ENCODE measurements around the gene LPIN3. TPM values are rescaled to one million over a fixed set of nuclear protein-coding genes. Genes with fewer than 3 reads are reported as not detected.
"Not testable (repeated sequence)": the region's sequence is repeated elsewhere in the genome, so short reads cannot be mapped to it uniquely, and the experiment has no call there.

LPIN3 gene, protein sequence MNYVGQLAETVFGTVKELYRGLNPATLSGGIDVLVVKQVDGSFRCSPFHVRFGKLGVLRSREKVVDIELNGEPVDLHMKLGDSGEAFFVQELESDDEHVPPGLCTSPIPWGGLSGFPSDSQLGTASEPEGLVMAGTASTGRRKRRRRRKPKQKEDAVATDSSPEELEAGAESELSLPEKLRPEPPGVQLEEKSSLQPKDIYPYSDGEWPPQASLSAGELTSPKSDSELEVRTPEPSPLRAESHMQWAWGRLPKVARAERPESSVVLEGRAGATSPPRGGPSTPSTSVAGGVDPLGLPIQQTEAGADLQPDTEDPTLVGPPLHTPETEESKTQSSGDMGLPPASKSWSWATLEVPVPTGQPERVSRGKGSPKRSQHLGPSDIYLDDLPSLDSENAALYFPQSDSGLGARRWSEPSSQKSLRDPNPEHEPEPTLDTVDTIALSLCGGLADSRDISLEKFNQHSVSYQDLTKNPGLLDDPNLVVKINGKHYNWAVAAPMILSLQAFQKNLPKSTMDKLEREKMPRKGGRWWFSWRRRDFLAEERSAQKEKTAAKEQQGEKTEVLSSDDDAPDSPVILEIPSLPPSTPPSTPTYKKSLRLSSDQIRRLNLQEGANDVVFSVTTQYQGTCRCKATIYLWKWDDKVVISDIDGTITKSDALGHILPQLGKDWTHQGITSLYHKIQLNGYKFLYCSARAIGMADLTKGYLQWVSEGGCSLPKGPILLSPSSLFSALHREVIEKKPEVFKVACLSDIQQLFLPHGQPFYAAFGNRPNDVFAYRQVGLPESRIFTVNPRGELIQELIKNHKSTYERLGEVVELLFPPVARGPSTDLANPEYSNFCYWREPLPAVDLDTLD
- 11.0 TPM for polyA plus RNA-seq (2013, experiment 1 of 2; ENCODE audit: insufficient read length)
- 8.1 TPM for polyA plus RNA-seq (2013, experiment 2 of 2; ENCODE audit: insufficient read length)

DNA sequence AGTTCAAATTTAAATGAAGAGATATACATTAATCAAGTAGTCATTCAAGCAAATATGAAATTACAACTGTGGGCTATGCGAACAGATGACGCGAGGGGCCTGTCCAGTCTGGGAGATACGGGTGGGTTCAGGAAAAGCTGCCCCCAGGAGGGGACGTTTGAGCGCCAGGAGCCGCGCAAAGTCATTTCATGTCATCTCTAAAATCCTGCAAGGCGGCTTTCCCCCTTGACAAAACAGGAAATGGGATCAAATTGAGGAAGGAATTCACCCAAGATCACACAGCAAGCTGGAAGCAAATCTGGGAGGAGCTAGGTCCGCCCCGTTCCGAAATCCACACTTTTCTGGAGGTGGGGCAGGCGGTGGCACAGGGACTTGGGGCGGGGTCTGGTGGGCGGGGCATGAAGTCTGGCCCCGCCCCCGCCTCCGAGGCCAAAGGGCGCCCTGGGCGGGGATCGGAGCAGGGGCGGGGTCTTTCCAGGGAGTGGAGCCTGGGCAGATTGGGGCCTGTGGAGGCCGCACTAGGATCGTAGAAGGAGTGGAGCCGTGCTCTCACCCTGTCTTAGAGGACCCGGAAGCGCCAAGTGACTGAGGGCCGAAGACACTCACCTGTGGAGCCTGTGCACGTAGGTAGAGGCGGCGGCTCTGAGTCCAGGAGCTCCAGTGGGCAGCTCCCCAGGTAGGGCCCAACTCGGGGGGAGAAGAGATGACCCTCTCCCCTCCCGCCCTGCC is at the start of gene LPIN3:
Gene LPIN3, plus strand, starts transcription at position 495 of the 729 bp plus-strand sequence. CDS start 4,983 bp downstream, outside the sequence.
- peak; percentile 92 for DNase-seq

- DNase-seq = no peak
Measured at GRCh38 chr20:41293269-41294037, 47.2 kb upstream of the LPIN3 start.

GRCh38 chr20:41299899-41300298 is 40.7 kb upstream of the LPIN3 start:
- peak; percentile 42 for DNase-seq

GRCh38 chr20:41300383-41300782 is 40.2 kb upstream of the LPIN3 start:
- DNase-seq = no peak

DNA sequence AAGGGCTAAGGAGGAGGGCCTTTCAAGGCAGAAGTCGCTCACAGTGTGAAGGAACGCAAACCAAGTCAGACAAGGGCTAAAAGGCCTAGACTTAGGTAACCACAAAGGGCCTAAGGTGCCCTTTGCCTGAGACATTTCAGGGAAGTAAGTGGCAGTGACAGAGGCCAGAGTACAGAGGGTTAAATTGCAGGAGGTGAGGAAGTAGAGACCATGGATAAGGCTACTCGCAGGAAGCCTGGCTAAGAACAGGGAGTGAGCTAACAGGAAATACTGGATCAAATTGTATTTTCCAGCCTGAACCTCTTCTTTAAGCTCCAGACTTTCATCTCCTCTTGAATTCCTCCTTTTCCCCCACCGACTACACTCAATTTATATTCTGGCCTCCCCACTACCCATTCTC is 39.7 kb upstream of the LPIN3 start:
- DNase-seq = no peak

- DNase-seq = no peak
Measured at GRCh38 chr20:41304002-41304401, 36.6 kb upstream of the LPIN3 start.

- DNase-seq = no peak
Measured at GRCh38 chr20:41304424-41305079, 36.1 kb upstream of the LPIN3 start.

DNA sequence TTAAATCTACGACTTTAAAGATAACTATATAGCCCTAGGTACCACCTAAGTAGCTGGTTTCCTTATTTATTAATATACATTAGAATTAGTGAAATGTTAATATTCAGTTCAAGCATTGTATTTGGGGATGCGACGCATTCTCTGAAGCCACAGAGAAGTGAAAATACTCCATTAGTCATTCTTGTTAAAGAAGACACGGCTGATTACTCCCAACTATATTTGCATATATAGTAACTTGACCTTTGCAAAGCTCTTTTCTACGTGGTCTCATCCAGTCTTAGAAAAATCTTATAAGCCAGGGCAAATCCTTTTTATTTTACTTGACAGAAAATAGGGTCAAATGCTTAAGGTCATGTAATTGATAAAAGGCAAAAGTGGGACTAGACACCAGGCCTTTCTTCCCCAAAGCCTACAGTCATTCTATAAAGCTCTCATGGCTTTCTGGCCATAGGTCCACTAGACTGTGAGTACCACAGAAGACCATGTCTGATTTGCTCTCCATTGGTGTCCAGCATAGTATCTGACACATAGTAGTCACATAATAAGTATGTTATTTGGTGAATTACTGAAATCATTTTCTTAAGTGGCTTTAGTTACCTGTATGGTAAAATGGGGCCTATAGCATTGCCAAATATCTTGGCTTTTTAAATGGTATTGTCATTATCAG is 34.4 kb upstream of the LPIN3 start:
- DNase-seq = no peak

- DNase-seq = no peak
Measured at GRCh38 chr20:41307021-41307420, 33.6 kb upstream of the LPIN3 start.

GRCh38 chr20:41308290-41308711 is 32.3 kb upstream of the LPIN3 start:
- peak; percentile 50 for DNase-seq

- DNase-seq = no peak
Measured at GRCh38 chr20:41308726-41309413, 31.8 kb upstream of the LPIN3 start.

DNA sequence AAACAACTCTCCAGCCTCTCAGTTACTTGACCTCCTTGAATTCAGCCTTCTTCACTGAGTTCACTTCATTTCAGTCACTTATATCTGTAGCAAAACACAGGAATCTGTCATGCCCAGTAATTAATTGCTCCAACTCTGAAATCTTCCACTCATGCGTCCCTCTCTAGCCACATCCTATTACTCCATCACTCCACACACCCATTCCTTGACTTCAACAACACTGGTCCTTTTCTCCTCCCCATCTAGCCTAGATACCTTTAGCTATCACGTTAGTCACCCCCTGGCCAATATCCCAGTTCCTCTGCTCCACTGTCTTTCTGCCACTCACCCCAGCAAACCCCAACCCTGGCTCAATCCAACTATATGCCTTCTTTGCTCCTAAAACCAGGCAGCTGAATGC is 30.8 kb upstream of the LPIN3 start:
- no peak for DNase-seq

GRCh38 chr20:41312009-41312408 is 28.6 kb upstream of the LPIN3 start:
- DNase-seq = not testable (repeated sequence)

- no peak for DNase-seq
Measured at GRCh38 chr20:41314386-41314785, 26.2 kb upstream of the LPIN3 start.

DNA sequence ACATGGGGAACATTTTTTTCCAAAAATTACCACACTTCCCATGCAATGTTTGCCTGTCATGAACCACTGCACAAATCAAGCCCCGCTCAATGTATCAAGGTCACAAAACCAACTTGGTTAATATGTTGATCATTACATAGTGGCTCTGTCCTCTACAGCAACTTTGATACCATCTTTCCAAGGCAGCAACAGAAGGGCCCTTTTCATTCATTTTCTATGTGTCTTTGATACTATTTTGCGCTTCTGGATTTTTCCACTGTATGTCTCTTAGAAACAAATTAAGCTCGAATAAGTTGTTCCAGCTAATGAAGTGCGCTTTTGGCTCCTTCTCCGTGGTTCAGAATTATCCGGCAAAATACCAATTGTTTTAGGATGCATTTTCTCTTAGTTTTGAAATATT is 24.6 kb upstream of the LPIN3 start:
- DNase-seq = no peak

DNA sequence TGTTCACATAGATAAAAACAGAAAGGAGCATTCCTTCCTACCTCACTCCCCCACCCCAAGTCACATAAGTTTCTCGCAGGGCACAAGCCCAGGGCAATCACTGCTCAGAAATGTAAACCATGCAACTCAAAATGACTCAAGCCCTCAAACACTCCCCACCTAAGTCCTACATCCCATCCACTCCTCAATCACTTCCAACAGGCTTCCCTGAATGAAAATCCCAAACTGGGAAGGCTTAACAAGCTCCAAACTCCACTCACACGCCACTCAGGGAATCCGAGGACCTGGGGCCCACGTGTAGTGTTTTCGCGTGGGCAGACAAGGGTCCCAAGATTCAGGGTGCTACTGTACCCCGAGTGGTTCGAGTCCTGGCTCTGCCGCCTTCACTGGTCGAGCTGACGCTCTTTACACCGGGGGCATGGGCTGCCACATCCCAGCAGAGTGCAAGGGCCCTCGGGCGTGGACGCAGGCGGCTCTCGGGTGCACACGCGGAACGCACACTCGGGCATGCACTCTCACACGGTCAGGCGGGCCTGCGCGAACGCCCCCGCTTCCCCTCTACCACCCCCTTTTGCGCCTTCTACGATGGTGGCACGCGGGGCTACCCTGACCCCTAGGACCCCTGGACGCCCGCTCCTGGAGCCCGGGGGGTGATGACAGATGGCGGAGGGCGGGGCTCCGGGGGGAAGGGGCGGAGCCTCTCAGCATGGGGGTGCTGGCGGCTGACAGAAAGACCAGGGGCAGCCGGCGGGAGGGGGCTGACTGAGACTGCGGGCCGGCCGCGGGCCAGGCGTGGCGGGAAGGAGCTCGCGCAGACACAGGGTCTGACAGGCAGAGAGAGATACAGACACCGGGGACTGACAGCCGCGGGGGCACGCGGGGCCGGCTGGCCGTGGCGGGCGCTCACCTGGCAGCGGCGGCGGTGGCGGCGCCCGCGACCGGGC is 23.7 kb upstream of the LPIN3 start:
- peak; percentile 91 for DNase-seq

DNA sequence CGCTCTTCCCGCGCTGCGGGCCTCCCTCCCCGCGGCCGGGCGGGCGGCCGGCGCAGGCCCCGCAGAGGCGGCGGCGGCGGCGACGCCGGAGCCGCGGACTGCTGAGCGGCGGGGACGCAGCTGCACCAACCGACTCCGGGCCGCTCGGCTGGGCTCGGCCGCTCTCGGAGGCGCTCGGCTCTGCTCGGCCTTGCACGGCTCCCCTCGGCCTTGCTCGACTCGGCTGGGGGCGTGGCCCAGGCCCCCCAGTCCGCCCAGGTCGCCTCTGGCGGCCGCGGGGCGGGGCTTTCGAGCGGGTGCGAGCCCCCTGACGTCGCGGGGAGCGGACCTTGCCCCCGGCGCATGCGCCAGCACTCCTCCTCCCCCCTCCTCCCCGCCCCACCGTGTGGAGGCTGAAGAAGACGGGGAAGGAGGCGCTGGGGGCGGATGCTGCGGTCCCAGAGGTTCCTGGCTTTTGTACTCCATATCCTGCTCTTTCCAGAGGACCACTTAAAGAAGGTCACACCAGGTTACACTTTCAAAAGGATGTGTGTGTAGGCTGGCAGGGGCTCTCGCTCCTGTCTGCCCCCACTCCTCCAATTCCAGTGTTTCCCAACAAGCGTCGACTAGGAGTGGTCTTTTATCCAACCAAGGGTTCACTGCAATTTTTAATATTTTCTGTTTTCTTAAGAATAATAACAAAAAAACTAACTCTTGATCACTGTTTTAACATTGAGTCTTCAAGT is 22.9 kb upstream of the LPIN3 start, which contains the start of gene ZHX3:
Gene ZHX3, minus strand, starts transcription at position 186 of the 725 bp plus-strand sequence. CDS start 112,815 bp downstream, outside the sequence.
- peak; percentile 98 for DNase-seq

GRCh38 chr20:41318271-41318649 is 22.4 kb upstream of the LPIN3 start:
- no peak for DNase-seq

Measured in fibroblast of skin of scalp (primary cell).